NCI-H526 treated with DMSO at 0.1 percent for 48 hours (cell line): ENCODE results near the gene GATA6.
"Not testable (repeated sequence)": the region's sequence is repeated elsewhere in the genome, so short reads cannot be mapped to it uniquely, and the experiment has no call there.

Source experiments
- DNase-seq: peaks from one replicate; lab custom pipeline; 2025; lab: John Stamatoyannopoulos, UW

GATA6 gene

DNA sequence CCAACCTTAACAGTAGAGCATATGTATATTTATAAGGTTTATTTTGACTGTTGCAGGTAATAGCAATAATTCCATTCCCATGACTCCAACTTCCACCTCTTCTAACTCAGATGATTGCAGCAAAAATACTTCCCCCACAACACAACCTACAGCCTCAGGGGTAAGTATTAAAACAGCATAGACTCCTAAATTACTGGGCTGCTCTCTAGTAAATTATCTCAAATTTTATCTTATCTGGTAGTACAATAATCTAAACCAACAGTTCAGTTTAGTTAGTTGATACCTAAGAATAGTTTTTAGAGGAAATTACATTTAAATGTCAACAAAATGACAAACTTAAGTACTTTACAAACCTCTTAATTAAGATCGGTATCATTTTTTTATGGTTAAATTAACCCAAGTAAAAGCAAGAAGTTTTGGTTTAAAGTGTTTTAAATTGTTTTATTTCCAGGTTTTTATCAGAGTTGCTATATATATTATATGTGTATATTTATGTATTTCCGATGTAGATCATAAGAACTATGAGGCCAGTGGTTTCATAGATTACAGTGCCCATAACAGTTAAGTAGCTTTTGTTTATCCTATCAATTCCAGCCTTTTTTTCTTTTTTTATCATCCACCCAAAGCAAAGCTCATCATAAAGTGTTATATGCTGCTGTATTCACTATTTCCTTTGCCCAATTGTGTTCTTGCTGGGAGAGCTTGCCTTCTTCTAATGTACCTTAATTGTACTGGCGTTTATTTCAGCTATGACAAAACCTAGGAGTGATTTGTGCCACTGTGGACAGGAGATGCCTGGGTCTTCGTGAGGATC is 13.7 kb downstream of the GATA6 start:
- DNase-seq = no peak

- no peak for DNase-seq
Observed at GRCh38 chr18:22183698-22184170, 14.3 kb downstream of the GATA6 start.

DNA sequence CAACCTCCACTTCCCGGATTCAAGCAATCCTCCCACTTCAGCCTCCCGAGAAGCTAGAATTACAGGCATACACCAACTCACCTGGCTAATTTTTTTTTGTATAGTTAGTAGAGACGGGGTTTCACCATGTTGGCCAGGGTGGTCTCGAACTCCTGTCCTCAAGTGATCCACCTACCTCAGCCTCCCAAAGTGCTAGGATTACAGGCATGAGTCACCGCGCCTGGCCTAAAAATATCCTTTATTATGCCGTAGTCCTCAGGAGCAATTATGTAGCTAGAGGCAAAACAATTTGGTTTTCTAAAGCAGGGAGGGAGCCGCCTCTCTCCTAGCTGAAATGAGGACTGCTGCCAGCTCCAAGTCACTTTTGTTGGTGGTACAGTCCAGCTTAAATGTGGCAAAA is 15.2 kb downstream of the GATA6 start:
- DNase-seq = not testable (repeated sequence)

DNA sequence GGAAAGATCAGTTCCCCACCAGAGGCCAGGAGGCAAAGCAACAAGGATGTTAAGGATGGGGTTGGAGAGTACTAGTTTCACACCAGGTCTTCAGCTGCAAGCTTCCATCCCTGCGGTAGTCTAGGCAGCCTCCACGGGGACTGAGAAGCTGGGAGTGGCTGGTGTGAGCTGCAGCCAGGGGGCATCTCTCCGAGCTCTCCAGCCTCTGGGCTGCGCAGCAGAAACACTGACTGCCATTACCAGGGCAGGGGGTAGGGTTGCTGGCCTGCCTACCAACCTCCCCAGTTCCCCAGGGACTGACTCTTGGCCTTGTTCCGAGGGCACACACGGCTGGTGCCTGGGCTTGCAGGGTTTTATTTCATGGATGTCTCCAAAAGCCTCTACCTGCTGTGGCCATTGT is 15.9 kb downstream of the GATA6 start:
- DNase-seq = no peak

- DNase-seq = no peak
Observed at GRCh38 chr18:22185771-22186386, 16.5 kb downstream of the GATA6 start.

- no peak for DNase-seq
Observed at GRCh38 chr18:22186484-22186971, 17.1 kb downstream of the GATA6 start.

GRCh38 chr18:22188559-22189267 is 19.3 kb downstream of the GATA6 start:
- DNase-seq = no peak

DNA sequence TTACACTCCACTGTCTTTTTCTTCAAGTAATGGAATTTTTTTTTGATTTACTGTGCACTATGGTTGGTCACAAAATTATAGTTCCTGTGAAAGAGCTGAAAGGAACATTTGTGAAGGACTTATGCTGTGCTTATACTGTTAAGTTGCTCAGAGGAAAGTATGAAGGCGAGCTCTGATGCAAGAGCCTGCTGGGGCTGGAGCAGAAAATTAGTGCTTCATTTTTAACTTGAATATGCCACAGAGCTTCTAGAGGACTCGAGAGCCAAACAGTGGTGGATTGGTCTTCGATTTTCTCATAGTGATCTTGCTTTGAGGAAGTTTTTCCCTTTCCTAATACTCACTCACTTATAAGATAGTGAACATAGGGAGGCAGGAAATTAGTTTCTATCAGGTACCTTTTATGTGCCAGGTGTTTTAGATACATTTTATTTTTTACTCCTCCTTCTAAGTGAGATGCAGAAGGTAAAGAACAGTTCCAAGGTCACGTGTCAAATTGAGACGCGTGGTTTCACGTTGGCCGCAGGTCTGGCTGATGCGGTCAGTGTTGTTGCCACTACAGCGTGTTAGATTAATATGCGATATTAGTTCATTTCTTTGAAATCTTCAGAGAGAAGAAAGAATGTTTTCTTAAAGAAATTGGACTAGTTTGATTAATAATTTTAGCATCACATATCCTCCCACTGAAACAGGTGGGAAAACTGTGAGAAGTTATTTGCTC is 20.2 kb downstream of the GATA6 start:
- DNase-seq = no peak

DNA sequence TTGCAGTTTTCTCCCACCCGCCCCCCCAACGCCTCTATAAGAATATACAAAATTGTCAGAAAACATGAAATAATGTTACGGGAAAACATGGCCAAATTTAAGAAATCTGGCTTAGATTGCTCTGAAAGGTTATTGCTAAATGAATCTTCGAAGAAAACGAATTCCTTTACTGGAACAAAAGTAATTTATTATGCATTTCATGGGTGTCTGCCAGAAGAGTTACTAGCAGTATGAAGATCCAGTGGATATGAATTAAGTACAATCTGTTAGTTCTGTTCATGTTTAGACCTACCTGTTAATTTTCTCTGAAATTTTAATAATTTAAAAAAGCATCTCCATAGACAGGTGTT is 21.9 kb downstream of the GATA6 start:
- no peak for DNase-seq

DNA sequence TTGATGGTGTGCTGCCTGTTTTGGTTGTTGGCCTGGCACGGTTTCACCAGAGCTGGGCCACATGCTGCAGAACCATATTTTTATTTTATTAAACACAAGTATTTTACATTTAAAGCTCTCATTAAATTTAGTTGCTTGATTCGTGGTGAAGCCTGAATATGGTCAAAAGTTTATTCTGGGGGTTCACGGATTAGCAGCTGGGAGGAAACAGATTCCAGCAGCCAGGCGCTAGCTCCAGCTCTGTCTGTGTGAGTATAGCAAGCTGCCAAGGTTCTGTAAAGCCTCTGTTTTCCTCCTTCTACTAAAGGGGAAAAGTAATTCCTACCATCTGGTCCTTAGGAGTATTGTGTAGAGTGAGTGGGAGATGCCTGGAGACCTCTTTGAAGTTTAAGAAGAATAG is 22.5 kb downstream of the GATA6 start:
- DNase-seq = no peak

GRCh38 chr18:22193466-22193865 is 24.1 kb downstream of the GATA6 start:
- DNase-seq = no peak

DNA sequence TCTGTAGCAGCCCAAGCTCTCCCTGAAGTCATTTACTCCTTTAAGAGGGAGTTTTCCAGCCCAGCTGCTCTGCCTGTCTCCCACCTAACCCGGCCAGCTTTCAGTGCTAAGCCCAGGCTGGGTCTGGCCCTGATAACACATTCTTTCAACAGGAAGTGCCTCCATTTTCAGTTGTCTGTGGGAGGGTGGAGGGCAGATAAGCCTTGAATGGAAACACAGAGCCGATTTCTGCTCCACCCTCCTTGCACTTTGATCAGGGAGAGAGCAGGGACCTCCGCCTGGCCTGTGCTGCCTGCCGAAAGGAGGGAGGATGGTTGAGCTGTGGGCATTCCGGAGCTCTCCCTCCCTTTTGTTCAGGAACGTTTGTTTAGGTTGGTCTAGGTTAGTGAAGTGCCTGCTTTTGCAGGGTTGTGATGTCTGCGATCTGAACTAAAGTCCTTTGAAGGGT is 24.8 kb downstream of the GATA6 start:
- no peak for DNase-seq

- no peak for DNase-seq
Observed at GRCh38 chr18:22195052-22195451, 25.7 kb downstream of the GATA6 start.

- DNase-seq = not testable (repeated sequence)
Observed at GRCh38 chr18:22196943-22197342, 27.6 kb downstream of the GATA6 start.

DNA sequence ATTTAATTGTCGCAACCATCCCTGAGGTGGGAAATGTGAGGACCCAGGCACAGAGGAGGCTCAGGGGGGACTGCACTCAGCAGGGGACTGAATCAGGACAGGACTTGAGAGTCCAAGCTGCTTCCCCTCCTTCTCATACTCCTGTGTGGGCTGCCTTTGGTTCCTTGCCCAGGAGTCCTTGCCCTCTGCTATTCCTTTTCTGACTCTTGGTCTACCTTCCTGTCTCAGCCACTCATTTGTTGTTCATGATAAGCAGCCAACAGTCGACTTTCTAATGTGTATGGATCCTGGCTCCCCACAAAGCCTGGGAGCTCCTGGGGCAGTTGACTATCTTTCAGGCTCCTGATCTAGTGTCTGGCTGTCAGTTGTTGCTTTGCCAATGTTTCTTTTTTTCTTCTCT is 28.3 kb downstream of the GATA6 start:
- DNase-seq = no peak

DNA sequence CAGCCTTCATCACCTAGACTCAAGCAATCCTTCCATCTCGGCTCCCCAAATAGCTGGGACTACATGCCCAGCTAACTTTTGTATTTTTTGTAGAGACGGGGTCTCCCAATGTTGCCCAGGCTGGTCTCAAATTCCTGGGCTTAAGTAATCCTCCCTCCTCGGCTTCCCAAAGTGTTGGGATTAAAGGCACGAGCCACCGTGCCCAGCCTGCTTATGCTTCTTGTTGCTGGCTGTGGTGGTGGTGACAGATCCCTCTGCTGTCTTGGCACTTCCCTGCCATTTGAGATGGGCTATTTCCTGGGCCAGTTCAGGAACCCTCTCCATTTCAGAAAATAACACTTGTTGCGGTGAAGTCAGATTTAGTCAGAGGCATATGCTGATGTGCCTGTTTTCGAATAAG is 28.8 kb downstream of the GATA6 start:
- no peak for DNase-seq

DNA sequence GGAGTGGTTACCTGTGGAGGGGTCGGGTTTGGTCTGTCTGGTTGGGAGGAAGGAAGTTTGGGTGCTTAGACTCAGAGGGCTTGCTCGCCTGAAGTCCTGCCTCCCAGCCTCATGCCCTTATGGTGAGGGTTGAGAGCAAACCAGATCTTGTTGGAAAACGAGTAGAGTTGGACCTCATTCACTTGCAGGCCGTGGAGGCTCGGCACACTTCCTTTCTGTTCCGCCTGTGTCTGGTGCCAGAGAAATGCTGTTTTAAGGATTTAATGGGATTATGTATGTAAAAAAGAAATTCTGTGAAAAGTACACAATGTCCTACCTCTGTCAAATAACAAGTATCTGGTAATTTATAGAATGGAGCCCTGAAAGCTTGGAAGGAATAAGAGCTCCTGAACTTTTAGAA is 29.6 kb downstream of the GATA6 start:
- DNase-seq = no peak

- DNase-seq = no peak
Observed at GRCh38 chr18:22200611-22201225, 31.3 kb downstream of the GATA6 start.

DNA sequence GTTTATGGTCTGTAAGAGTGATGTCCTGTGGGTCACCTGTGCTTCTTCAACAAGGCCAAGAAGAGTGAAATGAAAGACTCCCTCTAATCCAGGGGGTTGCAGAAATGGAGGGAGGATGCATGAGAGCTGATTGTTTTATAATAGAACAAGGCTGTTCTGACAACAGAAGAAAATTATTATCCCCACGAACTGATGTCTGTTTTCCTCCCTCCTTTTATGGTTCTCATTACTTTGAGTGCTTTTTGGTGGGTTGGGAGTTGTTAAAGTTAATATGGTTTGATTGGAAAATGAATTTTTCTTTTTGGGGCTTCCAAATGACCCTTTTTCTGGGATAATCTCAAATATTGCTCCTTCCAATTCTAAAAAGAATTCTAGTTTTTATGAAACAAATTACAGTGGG is 33.6 kb downstream of the GATA6 start:
- DNase-seq = no peak

- no peak for DNase-seq
Observed at GRCh38 chr18:22203536-22204213, 34.3 kb downstream of the GATA6 start.

DNA sequence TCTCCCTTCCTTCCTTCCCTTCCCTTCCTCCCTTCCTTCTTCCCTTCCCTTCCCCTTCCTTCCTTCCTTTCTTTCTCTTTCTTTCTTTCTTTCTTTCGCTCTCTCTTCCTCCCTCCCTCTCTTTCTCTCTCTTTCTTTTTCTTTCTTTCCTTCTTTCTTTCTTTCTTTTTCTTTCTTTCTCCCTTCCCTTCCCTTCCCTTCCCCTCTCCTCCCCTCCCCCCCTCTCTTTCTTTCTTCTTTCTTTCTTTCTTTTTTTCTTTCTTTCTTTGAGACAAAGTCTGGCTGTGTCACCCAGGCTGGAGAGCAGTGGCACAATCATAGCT is 34.8 kb downstream of the GATA6 start:
- DNase-seq = no peak
